ENCODE data around the gene KLHL6. TPM values are rescaled to one million over a fixed set of nuclear protein-coding genes. Genes with fewer than 3 reads are reported as not detected.

KLHL6 gene
- total RNA-seq, 1 experiment from 2014 or later = not detected

DNA sequence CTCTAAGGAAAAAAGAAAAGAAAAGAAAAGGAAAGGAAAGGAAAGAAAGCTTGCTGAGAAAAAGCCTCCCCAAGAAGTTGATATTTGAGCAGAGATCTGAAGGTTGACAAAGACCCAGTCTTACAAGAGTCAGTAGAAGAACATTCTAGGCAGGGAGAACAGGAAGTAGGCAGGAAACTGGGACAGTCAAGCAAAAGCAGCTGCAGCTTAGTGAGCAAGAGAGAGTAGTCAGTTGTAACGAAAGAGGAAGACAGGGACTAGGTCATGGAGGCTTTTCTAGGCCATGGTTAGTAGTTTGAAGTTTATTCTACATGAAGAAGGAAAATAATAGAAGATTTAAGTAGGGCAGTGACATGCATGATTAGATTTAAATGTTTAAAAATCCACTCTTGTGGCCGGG is 31.8 kb upstream of the KLHL6 start:
- H3K9me3 ChIP-seq (ENCODE audit: low read depth, low read length, poor library complexity, severe bottlenecking) = no peaks in the 10 kb centered on the region
- intact Hi-C loops (cut with micrococcal nuclease; ENCODE audit: unreplicated experiment) = no loop called here
- H3K27me3 ChIP-seq (replicated peaks; ENCODE audit: insufficient read depth, low read depth, low read length, poor library complexity) = peaks cover 12% of the 10 kb centered on the region
- TF ChIP-seq EZH2 (IDR thresholded peaks at IDR 0.05; ENCODE audit: borderline replicate concordance, low read depth, low read length, poor library complexity, severe bottlenecking) = no peak
- TF ChIP-seq, protein P1, sequence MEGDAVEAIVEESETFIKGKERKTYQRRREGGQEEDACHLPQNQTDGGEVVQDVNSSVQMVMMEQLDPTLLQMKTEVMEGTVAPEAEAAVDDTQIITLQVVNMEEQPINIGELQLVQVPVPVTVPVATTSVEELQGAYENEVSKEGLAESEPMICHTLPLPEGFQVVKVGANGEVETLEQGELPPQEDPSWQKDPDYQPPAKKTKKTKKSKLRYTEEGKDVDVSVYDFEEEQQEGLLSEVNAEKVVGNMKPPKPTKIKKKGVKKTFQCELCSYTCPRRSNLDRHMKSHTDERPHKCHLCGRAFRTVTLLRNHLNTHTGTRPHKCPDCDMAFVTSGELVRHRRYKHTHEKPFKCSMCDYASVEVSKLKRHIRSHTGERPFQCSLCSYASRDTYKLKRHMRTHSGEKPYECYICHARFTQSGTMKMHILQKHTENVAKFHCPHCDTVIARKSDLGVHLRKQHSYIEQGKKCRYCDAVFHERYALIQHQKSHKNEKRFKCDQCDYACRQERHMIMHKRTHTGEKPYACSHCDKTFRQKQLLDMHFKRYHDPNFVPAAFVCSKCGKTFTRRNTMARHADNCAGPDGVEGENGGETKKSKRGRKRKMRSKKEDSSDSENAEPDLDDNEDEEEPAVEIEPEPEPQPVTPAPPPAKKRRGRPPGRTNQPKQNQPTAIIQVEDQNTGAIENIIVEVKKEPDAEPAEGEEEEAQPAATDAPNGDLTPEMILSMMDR (conservative IDR thresholded peaks at IDR 0.05; ENCODE audit: low read depth, low read length) = no peak
- no TSS peak for BruUV-seq (replicated peaks)
- DNase-seq (ENCODE audit: low spot score) = no peak
- CTCF ChIA-PET = no interaction called here
- POLR2A ChIA-PET (ENCODE audit: low non-redundant PET) = no interaction called here
- no peaks in the 10 kb centered on the region for H3K4me1 ChIP-seq (ENCODE audit: insufficient read depth, low read length, poor library complexity, severe bottlenecking)
- no peak overlapping the region for H3K27ac ChIP-seq (ENCODE audit: low read depth, low read length, poor library complexity, severe bottlenecking)
- H3K36me3 ChIP-seq (ENCODE audit: insufficient read depth, low read length, poor library complexity, severe bottlenecking) = no peaks in the 10 kb centered on the region
- H3K4me3 ChIP-seq (ENCODE audit: low read depth, low read length, poor library complexity, severe bottlenecking) = no peak overlapping the region

DNA sequence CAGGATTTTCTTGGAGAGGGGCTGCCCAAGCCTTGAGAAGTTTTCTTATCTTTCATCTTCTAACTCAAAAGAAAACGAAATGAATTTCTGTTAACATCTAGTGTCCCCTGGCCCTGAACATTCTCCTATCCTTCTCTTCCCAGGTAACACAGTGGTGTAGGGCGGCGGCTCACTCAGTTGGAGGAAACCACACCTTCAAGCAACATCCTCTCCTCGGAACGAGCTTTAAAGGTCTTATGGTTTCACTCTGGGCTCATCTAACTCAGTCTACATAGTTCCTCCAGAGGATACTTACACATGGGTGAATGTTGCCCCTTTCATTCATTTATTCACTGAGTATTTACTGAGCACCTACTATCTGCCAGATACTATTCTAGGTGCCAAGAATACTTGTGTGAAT is 31.0 kb upstream of the KLHL6 start:
- no peak overlapping the region for H3K27ac ChIP-seq (ENCODE audit: low read depth, low read length, poor library complexity, severe bottlenecking)
- H3K27me3 ChIP-seq (replicated peaks; ENCODE audit: insufficient read depth, low read depth, low read length, poor library complexity) = peaks cover 16% of the 10 kb centered on the region
- ChIA-PET POLR2A (ENCODE audit: low non-redundant PET) (no interaction called here), CTCF (no interaction called here)
- no peaks in the 10 kb centered on the region for H3K4me1 ChIP-seq (ENCODE audit: insufficient read depth, low read length, poor library complexity, severe bottlenecking)
- no TSS peak for BruUV-seq (replicated peaks)
- H3K9me3 ChIP-seq (ENCODE audit: low read depth, low read length, poor library complexity, severe bottlenecking) = no peaks in the 10 kb centered on the region
- intact Hi-C loops (cut with micrococcal nuclease; ENCODE audit: unreplicated experiment) = no loop called here
- H3K36me3 ChIP-seq (ENCODE audit: insufficient read depth, low read length, poor library complexity, severe bottlenecking) = no peaks in the 10 kb centered on the region
- H3K4me3 ChIP-seq (ENCODE audit: low read depth, low read length, poor library complexity, severe bottlenecking) = no peak overlapping the region
- TF ChIP-seq, protein P1 (conservative IDR thresholded peaks at IDR 0.05; ENCODE audit: low read depth, low read length) = no peak
- TF ChIP-seq EZH2 (IDR thresholded peaks at IDR 0.05; ENCODE audit: borderline replicate concordance, low read depth, low read length, poor library complexity, severe bottlenecking) = no peak
- DNase-seq (ENCODE audit: low spot score) = no peak

- ChIA-PET CTCF (no interaction called here), POLR2A (ENCODE audit: low non-redundant PET) (no interaction called here)
- no TSS peak for BruUV-seq (replicated peaks)
- TF ChIP-seq, protein P1 (conservative IDR thresholded peaks at IDR 0.05; ENCODE audit: low read depth, low read length) = no peak
- TF ChIP-seq EZH2 (IDR thresholded peaks at IDR 0.05; ENCODE audit: borderline replicate concordance, low read depth, low read length, poor library complexity, severe bottlenecking) = no peak
- H3K9me3 ChIP-seq (ENCODE audit: low read depth, low read length, poor library complexity, severe bottlenecking) = no peaks in the 10 kb centered on the region
- intact Hi-C loops (cut with micrococcal nuclease; ENCODE audit: unreplicated experiment) = no loop called here
- H3K27ac ChIP-seq (ENCODE audit: low read depth, low read length, poor library complexity, severe bottlenecking) = no peak overlapping the region
- H3K4me3 ChIP-seq (ENCODE audit: low read depth, low read length, poor library complexity, severe bottlenecking) = no peak overlapping the region
- DNase-seq (ENCODE audit: low spot score) = no peak
- no peaks in the 10 kb centered on the region for H3K36me3 ChIP-seq (ENCODE audit: insufficient read depth, low read length, poor library complexity, severe bottlenecking)
- H3K27me3 ChIP-seq (replicated peaks; ENCODE audit: insufficient read depth, low read depth, low read length, poor library complexity) = peaks cover 30% of the 10 kb centered on the region
- H3K4me1 ChIP-seq (ENCODE audit: insufficient read depth, low read length, poor library complexity, severe bottlenecking) = no peaks in the 10 kb centered on the region
These were observed 29.4 kb upstream of the KLHL6 start for GRCh38 chr3:183584914-183585280.

All from A673 (cell line).